GM18499 (cell line): Measurements from ENCODE around the gene PLEKHA1.

ENCODE experiments used
- ATAC-seq: cut with Tn5 transposase; IDR thresholded peaks from one replicate; pipeline ENCODE4 v1.9.1; 2021; ENCODE audit warnings: moderate number of reproducible peaks; ENCODE audit not compliant: insufficient read depth, unreplicated experiment

PLEKHA1 gene

GRCh38 chr10:122419876-122420623 lies 45.5 kb downstream of the PLEKHA1 start:
- ATAC-seq = no peak

- ATAC-seq = no peak
These were observed 46.1 kb downstream of the PLEKHA1 start for GRCh38 chr10:122420624-122421007.

GRCh38 chr10:122421054-122421625 lies 46.6 kb downstream of the PLEKHA1 start:
- ATAC-seq = no peak

GRCh38 chr10:122421742-122422141 lies 47.2 kb downstream of the PLEKHA1 start:
- ATAC-seq = no peak

GRCh38 chr10:122422266-122422989 lies 47.9 kb downstream of the PLEKHA1 start:
- no peak for ATAC-seq

- ATAC-seq = no peak
These were observed 49.6 kb downstream of the PLEKHA1 start for GRCh38 chr10:122424059-122424458.

- no peak for ATAC-seq
These were observed 52.3 kb downstream of the PLEKHA1 start for GRCh38 chr10:122426829-122427228.

GRCh38 chr10:122427280-122427679 lies 52.8 kb downstream of the PLEKHA1 start:
- ATAC-seq = no peak

- no peak for ATAC-seq
These were observed 60.8 kb downstream of the PLEKHA1 start for GRCh38 chr10:122435212-122435827.

- no peak for ATAC-seq
These were observed 67.5 kb downstream of the PLEKHA1 start for GRCh38 chr10:122441961-122442360.

GRCh38 chr10:122445469-122445868 lies 71.0 kb downstream of the PLEKHA1 start:
- no peak for ATAC-seq

- no peak for ATAC-seq
These were observed 71.4 kb downstream of the PLEKHA1 start for GRCh38 chr10:122445904-122446303.

GRCh38 chr10:122446668-122447423 lies 72.3 kb downstream of the PLEKHA1 start:
- ATAC-seq = no peak

GRCh38 chr10:122448600-122448999 lies 74.1 kb downstream of the PLEKHA1 start:
- no peak for ATAC-seq

- ATAC-seq = no peak
These were observed 74.6 kb downstream of the PLEKHA1 start for GRCh38 chr10:122449153-122449552.

GRCh38 chr10:122450353-122450990 lies 76.0 kb downstream of the PLEKHA1 start:
- ATAC-seq = no peak

- no peak for ATAC-seq
These were observed 79.6 kb downstream of the PLEKHA1 start for GRCh38 chr10:122454071-122454470.

- no peak for ATAC-seq
These were observed 80.1 kb downstream of the PLEKHA1 start, which contains the start of gene ARMS2 for GRCh38 chr10:122454603-122455080. Gene ARMS2, plus strand, starts transcription at chr10:122454653. Its CDS starts 75 bp downstream, at chr10:122454728.

GRCh38 chr10:122455376-122456079 lies 81.0 kb downstream of the PLEKHA1 start:
- no peak for ATAC-seq
